IMR-90 (cell line): Measurements from ENCODE around the gene MLLT1. TPM values are rescaled to one million over a fixed set of nuclear protein-coding genes. Genes with fewer than 3 reads are reported as not detected.

ENCODE experiments used
- ATAC-seq: fragments of 200-7000 bp; cut with Tn5 transposase; 2 replicates; pipeline ENCODE4 v1.9.1; 2020; ENCODE audit warnings: low read depth, mild to moderate bottlenecking, moderate library complexity
- BruUV-seq: library from RNA; stranded (reverse); fragments of 400-500 nt; replicated peaks from 2 replicates; lab custom pipeline; 2021; lab: Mats Ljungman, UMichigan
- CTCF ChIA-PET: fragments of 300-600 bp; formaldehyde crosslinking; extraction: SDS; loops from one replicate; lab custom pipeline; 2021; ENCODE audit warnings: antibody characterized with exemption; lab: Yijun Ruan, JAX
- POLR2A ChIA-PET: fragments of 300-600 bp; sonication (Branson Sonifier 250); formaldehyde crosslinking; loops from one replicate; lab custom pipeline; 2022; ENCODE audit warnings: antibody characterized with exemption; ENCODE audit not compliant: unreplicated experiment; lab: Charles Lee
- DNase-seq: peaks from one replicate; pipeline ENCODE4 v3.0.0; 2013
- H2AFZ ChIP-seq: replicated peaks from 2 replicates; pipeline ENCODE3; 2013; ENCODE audit warnings: low read length, mild to moderate bottlenecking; ENCODE audit not compliant: poor library complexity
- H2AK5ac ChIP-seq: 2 replicates; pipeline ENCODE4 v1.6.1; 2013; ENCODE audit warnings: low read depth, low read length, inconsistent platforms
- H2AK9ac ChIP-seq: replicated peaks from 2 replicates; pipeline ENCODE3; 2013; ENCODE audit warnings: mild to moderate bottlenecking, low read depth, low read length, moderate library complexity; ENCODE audit not compliant: poor library complexity
- H2BK120ac ChIP-seq: 2 replicates; pipeline ENCODE4 v1.6.1; 2013; ENCODE audit warnings: low read depth, low read length, inconsistent platforms
- H2BK15ac ChIP-seq: 3 replicates; pipeline ENCODE4 v1.6.1; 2013; ENCODE audit warnings: low read depth, low read length, inconsistent platforms
- H2BK20ac ChIP-seq: 2 replicates; pipeline ENCODE4 v1.6.1; 2013; ENCODE audit warnings: low read depth, mild to moderate bottlenecking, inconsistent platforms, low read length, moderate library complexity
- H2BK5ac ChIP-seq: 2 replicates; pipeline ENCODE4 v1.6.1; 2013; ENCODE audit warnings: mild to moderate bottlenecking, low read depth, low read length, inconsistent platforms; ENCODE audit not compliant: poor library complexity, severe bottlenecking
- H3K14ac ChIP-seq: replicated peaks from 2 replicates; pipeline ENCODE4 v1.6.1; 2013; ENCODE audit warnings: low read depth, low read length, inconsistent platforms
- H3K18ac ChIP-seq: 2 replicates; pipeline ENCODE4 v1.6.1; 2013; ENCODE audit warnings: low read depth, low read length, control low read depth
- H3K23ac ChIP-seq: 2 replicates; pipeline ENCODE4 v1.6.1; 2013; ENCODE audit warnings: low read depth, low read length, inconsistent platforms
- H3K27ac ChIP-seq: 2 replicates; pipeline ENCODE4 v1.5.1; 2013; ENCODE audit warnings: mild to moderate bottlenecking, control low read depth, low read length; ENCODE audit not compliant: insufficient read depth
- H3K27me3 ChIP-seq: 2 replicates; pipeline ENCODE4 v1.6.1; 2013; ENCODE audit warnings: low read length; ENCODE audit not compliant: control insufficient read depth, insufficient read depth
- H3K36me3 ChIP-seq: 2 replicates; pipeline ENCODE4 v1.6.1; 2013; ENCODE audit warnings: low read length, mixed read lengths; ENCODE audit not compliant: control insufficient read depth, insufficient read depth
- H3K4ac ChIP-seq: 2 replicates; pipeline ENCODE4 v1.6.1; 2013; ENCODE audit warnings: low read depth, low read length, inconsistent platforms
- H3K4me1 ChIP-seq: 2 replicates; pipeline ENCODE4 v1.6.1; 2013; ENCODE audit warnings: low read length, mixed read lengths; ENCODE audit not compliant: control insufficient read depth, insufficient read depth
- H3K4me2 ChIP-seq: 2 replicates; pipeline ENCODE4 v1.6.1; 2013; ENCODE audit warnings: low read depth, mild to moderate bottlenecking, control low read depth, low read length, moderate library complexity
- H3K4me3 ChIP-seq: 2 replicates; pipeline ENCODE4 v1.5.1; 2013; ENCODE audit warnings: low read depth, mild to moderate bottlenecking, control low read depth, low read length, moderate library complexity; ENCODE audit not compliant: insufficient read depth
- H3K56ac ChIP-seq: 2 replicates; pipeline ENCODE4 v1.6.1; 2013; ENCODE audit warnings: low read length, inconsistent platforms; ENCODE audit not compliant: insufficient read depth; ENCODE audit errors: extremely low read depth
- H3K79me1 ChIP-seq, 2 experiments: 2 replicates each; pipeline ENCODE4 v1.6.1; 2013; ENCODE audit warnings: low read length in 2 of 2, inconsistent platforms in 1 of 2, low read depth in 1 of 2
- H3K9ac ChIP-seq: 2 replicates; pipeline ENCODE4 v1.6.1; 2013; ENCODE audit warnings: low read depth, low read length, control low read depth
- H3K9me1 ChIP-seq: 2 replicates; pipeline ENCODE4 v1.6.1; 2013; ENCODE audit warnings: low read length, inconsistent platforms; ENCODE audit not compliant: insufficient read depth
- H3K9me3 ChIP-seq: 2 replicates; pipeline ENCODE4 v1.6.1; 2013; ENCODE audit warnings: low read length; ENCODE audit not compliant: control insufficient read depth, insufficient read depth
- H4K20me1 ChIP-seq: 2 replicates; pipeline ENCODE4 v1.6.1; 2013; ENCODE audit warnings: low read length, inconsistent platforms; ENCODE audit not compliant: insufficient read depth
- H4K5ac ChIP-seq: 2 replicates; pipeline ENCODE4 v1.6.1; 2013; ENCODE audit warnings: mild to moderate bottlenecking, low read depth, low read length, control low read depth
- H4K8ac ChIP-seq, 2 experiments: 2 replicates each; pipeline ENCODE4 v1.6.1; 2013; ENCODE audit warnings: low read depth in 2 of 2, low read length in 2 of 2, control low read depth in 1 of 2, inconsistent platforms in 1 of 2
- H4K91ac ChIP-seq: 2 replicates; pipeline ENCODE4 v1.6.1; 2013; ENCODE audit warnings: low read depth, low read length, inconsistent platforms; ENCODE audit not compliant: insufficient read depth
- BHLHE40 ChIP-seq: fragments of 150-350 bp; IDR thresholded peaks from 2 replicates; pipeline ENCODE4 v1.6.1; 2016; ENCODE audit warnings: mild to moderate bottlenecking, low read depth, low read length
- CEBPB ChIP-seq: IDR thresholded peaks from 2 replicates; pipeline ENCODE4 v1.6.1; 2012; ENCODE audit warnings: low read depth, low read length, improper control_type of control experiment
- CHD1 ChIP-seq: IDR thresholded peaks from 2 replicates; pipeline ENCODE4 v1.6.1; 2012; ENCODE audit warnings: low read depth, low read length, improper control_type of control experiment
- CTCF ChIP-seq: conservative IDR thresholded peaks from 2 replicates; pipeline ENCODE4 v1.5.1; 2012; ENCODE audit warnings: mild to moderate bottlenecking, low read depth, low read length, improper control_type of control experiment
- ELK1 ChIP-seq: fragments of 150-350 bp; IDR thresholded peaks from 2 replicates; pipeline ENCODE4 v1.6.1; 2016; ENCODE audit warnings: low read depth, mild to moderate bottlenecking, low read length, moderate library complexity, borderline replicate concordance
- FOS ChIP-seq: fragments of 150-350 bp; IDR thresholded peaks from 2 replicates; pipeline ENCODE4 v1.6.1; 2016; ENCODE audit warnings: low read depth, low read length
- MAFK ChIP-seq: IDR thresholded peaks from 2 replicates; pipeline ENCODE4 v1.6.1; 2012; ENCODE audit warnings: low read depth, low read length, improper control_type of control experiment
- MAZ ChIP-seq: IDR thresholded peaks from 2 replicates; pipeline ENCODE4 v1.6.1; 2012; ENCODE audit warnings: low read depth, mild to moderate bottlenecking, low read length, improper control_type of control experiment, moderate library complexity, borderline replicate concordance
- MXI1 ChIP-seq: IDR thresholded peaks from 2 replicates; pipeline ENCODE4 v1.6.1; 2012; ENCODE audit warnings: low read depth, mild to moderate bottlenecking, low read length, moderate library complexity, borderline replicate concordance
- NFE2L2 ChIP-seq: fragments of 150-350 bp; IDR thresholded peaks from 2 replicates; pipeline ENCODE4 v1.6.1; 2016; ENCODE audit warnings: low read depth, mild to moderate bottlenecking, low read length
- POLR2A ChIP-seq: IDR thresholded peaks from 2 replicates; pipeline ENCODE4 v1.6.1; 2012; ENCODE audit warnings: mild to moderate bottlenecking, low read depth, low read length
- RAD21 ChIP-seq: IDR thresholded peaks from 2 replicates; pipeline ENCODE4 v1.6.1; 2012; ENCODE audit warnings: low read length, improper control_type of control experiment
- RCOR1 ChIP-seq: IDR thresholded peaks from 2 replicates; pipeline ENCODE4 v1.6.1; 2012; ENCODE audit warnings: mild to moderate bottlenecking, low read length, improper control_type of control experiment; ENCODE audit not compliant: insufficient replicate concordance
- RFX5 ChIP-seq: IDR thresholded peaks from 2 replicates; pipeline ENCODE4 v1.8.0; 2012; ENCODE audit warnings: low read depth, mild to moderate bottlenecking, low read length, moderate library complexity
- SMC3 ChIP-seq: fragments of 150-350 bp; IDR thresholded peaks from 2 replicates; pipeline ENCODE4 v1.6.1; 2016; ENCODE audit warnings: low read depth, mild to moderate bottlenecking, antibody characterized with exemption, low read length, moderate library complexity
- WGBS, 2 experiments: methylation state at CpG; one replicate each; pipeline versions ENCODE4 v1.1.5 to v1.1.7; 2013; ENCODE audit warnings: missing lambda C conversion rate in 2 of 2; ENCODE audit not compliant: insufficient read length in 1 of 2; ENCODE audit errors: extremely low coverage in 2 of 2; 5-methylcytosine and 5-hydroxymethylcytosine counted together
- dilution Hi-C: fragments of 300-500 bp; cut with HindIII; formaldehyde crosslinking; loops from one replicate; pipeline ENCODE4 v1.14.3; 2018; ENCODE audit warnings: low sequenced_read_pairs; ENCODE audit not compliant: unreplicated experiment
- in situ Hi-C: fragments of 300-500 bp; cut with MboI; formaldehyde crosslinking; loops from 3 replicates; pipeline ENCODE4 v1.14.3; 2019; ENCODE audit warnings: low sequenced_read_pairs, inconsistent platforms, mixed read lengths
- intact Hi-C: fragments of 100-400 bp; cut with micrococcal nuclease; formaldehyde crosslinking; loops from 2 replicates; pipeline ENCODE4 v1.10.0; 2022
- polyA plus RNA-seq, 3 experiments: library from polyadenylated mRNA; depleted of rRNA; stranded (reverse); fragments of >200 nt; gene quantifications; 2 replicates each; pipeline ENCODE4 v1.2.3, GENCODE V29; 2012; ENCODE audit warnings: low replicate concordance in 1 of 3
- total RNA-seq: library from RNA; depleted of rRNA; stranded (reverse); fragments of >200 nt; gene quantifications from 2 replicates; pipeline ENCODE4 v1.2.3, GENCODE V29; 2012
- TF ChIP-seq, protein P1 (sequence below): fragments of 150-350 bp; IDR thresholded peaks from 2 replicates; pipeline ENCODE4 v1.6.1; 2017; ENCODE audit warnings: mild to moderate bottlenecking, antibody characterized with exemption, low read length, low read depth

The MLLT1 gene
- total and polyA plus RNA-seq, 2 of the 4 experiments (the other 2 are of a cell fraction) = 1.3 to 30.6 TPM

DNA sequence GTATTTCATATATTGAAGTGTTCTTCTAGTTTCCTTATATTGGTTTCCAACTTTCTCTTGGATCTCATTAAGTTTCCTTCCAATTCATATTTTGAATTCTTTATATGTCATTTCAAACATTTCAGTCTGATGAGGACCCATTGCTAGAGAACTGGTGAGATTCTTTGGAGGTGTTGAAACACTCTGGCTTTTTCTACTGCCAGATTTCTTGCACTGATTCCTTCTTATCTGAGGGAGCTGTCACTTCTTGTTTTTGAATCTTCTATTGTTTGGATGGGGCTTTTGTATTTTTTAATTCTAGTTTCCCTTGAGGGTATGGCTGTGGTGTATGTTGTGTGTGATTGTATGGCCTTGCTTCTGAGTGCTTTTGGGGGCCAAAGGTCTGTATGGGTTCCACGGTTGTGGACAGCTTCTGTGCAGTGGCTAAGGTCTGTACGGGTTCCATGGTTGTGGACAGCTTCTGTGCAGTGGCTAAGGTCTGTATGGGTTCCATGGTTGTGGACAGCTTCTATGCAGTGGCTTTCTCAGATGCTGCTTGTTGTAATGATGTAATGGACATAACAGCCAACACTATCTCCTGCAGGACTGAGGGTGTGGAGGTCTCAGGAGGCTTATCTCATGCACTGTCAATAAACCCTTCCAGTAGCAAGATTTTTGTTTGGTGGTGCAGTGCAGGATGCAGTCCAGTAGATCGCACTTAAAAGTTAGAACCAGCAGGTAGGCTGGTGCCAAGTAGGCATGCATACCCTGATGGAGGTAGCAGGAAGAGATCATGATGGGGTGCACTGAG lies 107.5 kb downstream of the MLLT1 start:
- BruUV-seq = no TSS peak
- WGBS, 2 experiments = no CpG with 5 or more reads among the region's 3 CpGs
- in situ Hi-C loops = no loop called here

More for the DNA sequence above, 107.5 kb downstream of the MLLT1 start:
- no peak for DNase-seq
- Histone ChIP-seq H2BK20ac (no peak overlapping the region), H2AFZ (no peak overlapping the region), H3K4me3 (no peak overlapping the region), H3K27ac (no peak overlapping the region), H3K4me1 (no peaks in the 10 kb centered on the region), H3K56ac (no peak overlapping the region), H2BK15ac (no peak overlapping the region), H3K4me2 (no peak overlapping the region), H3K9me3 (no peaks in the 10 kb centered on the region), H2AK5ac (no peak overlapping the region), H4K20me1 (no peaks in the 10 kb centered on the region), H3K4ac (no peak overlapping the region), H3K79me1 (no peaks in the 10 kb centered on the region), H3K9me1 (no peaks in the 10 kb centered on the region), H3K23ac (no peak overlapping the region), H2BK120ac (no peak overlapping the region), H3K36me3 (no peaks in the 10 kb centered on the region), H3K14ac (no peak overlapping the region), H3K9ac (no peak overlapping the region), H4K5ac (no peak overlapping the region), H3K18ac (no peak overlapping the region), H4K8ac (no peak overlapping the region), H4K91ac (no peak overlapping the region), H2BK5ac (no peak overlapping the region), H3K27me3 (peaks cover 14% of the 10 kb centered on the region), H2AK9ac (no peak overlapping the region)
- no peak for ATAC-seq
- intact Hi-C loops = no loop called here
- dilution Hi-C loops = no loop called here
- TF ChIP-seq POLR2A = no peak
- no peak for TF ChIP-seq RFX5
- TF ChIP-seq CTCF = no peak
- TF ChIP-seq SMC3 = no peak
- no peak for TF ChIP-seq BHLHE40
- no peak for TF ChIP-seq CHD1
- TF ChIP-seq FOS = no peak
- no peak for TF ChIP-seq RCOR1
- TF ChIP-seq MAFK = no peak
- no peak for TF ChIP-seq MAZ
- no peak for TF ChIP-seq RAD21
- TF ChIP-seq ELK1 = no peak
- no peak for TF ChIP-seq MXI1
- no peak for TF ChIP-seq CEBPB
- TF ChIP-seq NFE2L2 = no peak
- TF ChIP-seq, protein P1, sequence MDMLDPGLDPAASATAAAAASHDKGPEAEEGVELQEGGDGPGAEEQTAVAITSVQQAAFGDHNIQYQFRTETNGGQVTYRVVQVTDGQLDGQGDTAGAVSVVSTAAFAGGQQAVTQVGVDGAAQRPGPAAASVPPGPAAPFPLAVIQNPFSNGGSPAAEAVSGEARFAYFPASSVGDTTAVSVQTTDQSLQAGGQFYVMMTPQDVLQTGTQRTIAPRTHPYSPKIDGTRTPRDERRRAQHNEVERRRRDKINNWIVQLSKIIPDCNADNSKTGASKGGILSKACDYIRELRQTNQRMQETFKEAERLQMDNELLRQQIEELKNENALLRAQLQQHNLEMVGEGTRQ = no peak
- ChIA-PET CTCF (no interaction called here), POLR2A (no interaction called here)
